Heart right ventricle (tissue), 16 donors: ENCODE measurements around the gene SSBP3. TPM values are rescaled to one million over a fixed set of nuclear protein-coding genes. Genes with fewer than 3 reads are reported as not detected.
"Not testable (repeated sequence)": the region's sequence is repeated elsewhere in the genome, so short reads cannot be mapped to it uniquely, and the experiment has no call there.

Experiments
- ATAC-seq, 8 donors: fragments of 200-7000 bp; cut with Tn5 transposase; one replicate each; pipeline ENCODE4 v1.9.1; 2020; ENCODE audit warnings: mild to moderate bottlenecking in 8 of 8, moderate library complexity in 8 of 8, moderate number of reproducible peaks in 1 of 8
- DNase-seq, 2 donors: peaks; one replicate each; pipeline ENCODE4 v3.0.0-alpha.2; 2020
- H3K27ac ChIP-seq, 10 donors: fragments of 200-600 bp; sonication (generic) in 2 of 10; one replicate each; pipeline versions ENCODE4 v1.5.0 to v1.8.0; 2020 to 2022; ENCODE audit warnings: mild to moderate bottlenecking in 3 of 10
- H3K27me3 ChIP-seq, 7 donors: fragments of 200-600 bp; one replicate each; pipeline ENCODE4 v1.8.0; 2021 to 2022; ENCODE audit warnings: mild to moderate bottlenecking in 2 of 7
- H3K36me3 ChIP-seq, 9 donors: fragments of 200-600 bp; sonication (generic) in 1 of 9; one replicate each; pipeline versions ENCODE4 v1.5.0 to v1.8.0; 2020 to 2022; ENCODE audit warnings: mild to moderate bottlenecking in 2 of 9
- H3K4me1 ChIP-seq, 9 donors: fragments of 200-600 bp; sonication (generic) in 1 of 9; one replicate each; pipeline versions ENCODE4 v1.5.0 to v1.8.0; 2020 to 2022; ENCODE audit warnings: mild to moderate bottlenecking in 4 of 9
- H3K4me3 ChIP-seq, 10 donors: fragments of 200-600 bp; sonication (generic) in 2 of 10; one replicate each; pipeline versions ENCODE4 v1.5.0 to v1.8.0; 2020 to 2022; ENCODE audit warnings: mild to moderate bottlenecking in 7 of 10, moderate library complexity in 2 of 10
- H3K9me3 ChIP-seq, 11 donors: fragments of 200-600 bp in 10 of 11; sonication (generic) in 2 of 11; one replicate each; pipeline versions ENCODE4 v1.5.0 to v1.8.0; 2013 to 2022; ENCODE audit warnings: mild to moderate bottlenecking in 2 of 11, control low read depth in 1 of 11, moderate library complexity in 1 of 11
- CTCF ChIP-seq, 9 donors: fragments of 200-600 bp; sonication (generic) in 2 of 9; IDR thresholded peaks; one replicate each; pipeline versions ENCODE4 v1.5.0 to v1.8.0; 2021 to 2022; ENCODE audit warnings: antibody characterized with exemption in 9 of 9, mild to moderate bottlenecking in 5 of 9, moderate library complexity in 1 of 9
- WGBS, 2 donors: extraction: QIAGEN DNeasy Blood & Tissue Kit; methylation state at CpG; one replicate each; pipeline ENCODE4 v1.1.7; 2013; ENCODE audit warnings: inconsistent platforms in 1 of 2; 5-methylcytosine and 5-hydroxymethylcytosine counted together
- intact Hi-C, 10 donors: fragments of 100-400 bp; cut with DNase I; formaldehyde crosslinking; loops; one replicate each; pipeline versions ENCODE4 v1.11.1 to v1.14.2; 2022
- long read RNA-seq, 3 donors: library from polyadenylated mRNA; unstranded; transcript quantifications; one replicate each; pipeline ENCODE4 v2.0.0, GENCODE V29; 2020 to 2021
- polyA plus RNA-seq, 2 donors: library from polyadenylated mRNA; stranded (reverse); fragments of 200-250 nt; gene quantifications; one replicate each; pipeline ENCODE4 v1.2.3, GENCODE V29; 2013
- total RNA-seq, 10 donors: library from RNA; stranded (reverse); fragmentation: NEBNext Ultra II Directional in 3 of 10; extraction: Animal tissue kit (Norgen Biotek cat#: 25700) in 3 of 10; gene quantifications; one replicate each; pipeline versions ENCODE4 v1.2.1 to v1.2.4, GENCODE V29; 2021 to 2023
- donor health status: Arrhythmogenic right ventricular cardiomyopathy.
- donor health status: ischemic (EF 13 %, LVEDD 7.1; RV severe dilation, severe dysfunction).
- donor health status: healthy with polysubstance abuse.
- donor health status: DM: no; HTN: yes; CAD: no.
- donor health status: DM: no; HTN: no; CAD: no.
- donor health status: ischemic (EF 25% LVEDD 6.9; RV normal size, moderate dysfunction).
- donor health status: ischemic (EF 25% LVEDD 5.7; RV mildly dilated, moderate dysfunction).
- donor health status: healthy.
- donor health status: DM: yes; HTN: yes; CAD: no.
- donor health status: Ischemic cardiomyopathy.
- donor health status: ischemic (EF 35%, LVEDD 5.7; RV mildly dilated, moderate dysfunction).
- donor health status: nonischemic (EF 11% LVEDD 7.7; RV severe dilation, severe dysfunction).
- donor health status: DM: yes; HTN: yes; CAD: no.
- donor health status: PGD.
- donor health status: ischemic (EF 29% LVEDD 5.4; RV normal size, mild dysfunction).
- donor health status: nonischemic (EF 23%, LVEDD 6.1; RV moderate dilation, normal function).

The SSBP3 gene
- total RNA-seq = 10 to 100 TPM; 33.7 to 71.9 (median 52.8) TPM
- polyA plus RNA-seq = 10 to 100 TPM; 17.6 to 58.8 TPM
- long read RNA-seq, donor 1, partial matches to known transcripts = 2 of 12 reads
- long read RNA-seq, donor 1, other reads (novel, unspliced or antisense) = 9 of 12 reads
- long read RNA-seq, donor 2, partial matches to known transcripts = 8 of 26 reads
- long read RNA-seq, donor 2, other reads (novel, unspliced or antisense) = 14 of 26 reads
- long read RNA-seq, donor 3, partial matches to known transcripts = 0 of 29 reads
- long read RNA-seq, donor 3, other reads (novel, unspliced or antisense) = 29 of 29 reads

- Histone ChIP-seq H3K36me3 (peaks cover 0 to 17% (median 0%) of the 10 kb centered on the region in 9 donors), H3K27me3 (no peaks in the 10 kb centered on the region), H3K9me3 (no peaks in the 10 kb centered on the region), H3K27ac (peak within 1 kb of the TSS; percentile 85 to 98 (median 93)), H3K4me3 (peak within 1 kb of the TSS; percentile 82 to 98 (median 92)), H3K4me1 (peaks cover 10 to 57% (median 46%) of the 10 kb centered on the region in 9 donors)
- DNase-seq = peak; percentile 92 to 95
- TF ChIP-seq CTCF (IDR thresholded peaks at IDR 0.05) = peak in 3 of 9 donors; percentile 19 to 23 (median 22)
- 0 to 1% methylated on average over 77 to 98 of the region's 100 CpGs for WGBS, 2 donors
- peak; percentile 83 to 95 (median 91) for ATAC-seq
- intact Hi-C loops = loop anchor here (1.0 to 10.0 kb wide), 16 partner anchors 49 to 352 kb away; partner anchors contain the start of genes CYB5RL (in 1 of the 10), MRPL37 (in 1 of the 10), TCEANC2 (in 1 of the 10) and TMEM59 (in 1 of the 10)
Measured at GRCh38 chr1:54406339-54407153, at the start of gene SSBP3. Gene SSBP3, minus strand, starts transcription at chr1:54406394.

GRCh38 chr1:54453509-54453908, 47.3 kb upstream of the SSBP3 start:
- intact Hi-C loops = no loop called here
- no peaks in the 10 kb centered on the region for H3K36me3 ChIP-seq
- DNase-seq (no peak), ATAC-seq (no peak)
- H3K27me3 ChIP-seq = no peaks in the 10 kb centered on the region
- H3K4me1 ChIP-seq = no peaks in the 10 kb centered on the region
- WGBS, 2 donors = 91 to 96% methylated on average over 2 of the region's 2 CpGs
- peaks cover 0 to 8% (median 0%) of the 10 kb centered on the region in 11 donors for H3K9me3 ChIP-seq
- H3K4me3 ChIP-seq = no peak overlapping the region
- no peak for TF ChIP-seq CTCF (IDR thresholded peaks at IDR 0.05)
- no peak overlapping the region for H3K27ac ChIP-seq

- H3K9me3 ChIP-seq = peaks cover 0 to 11% (median 0%) of the 10 kb centered on the region in 11 donors
- no peak for TF ChIP-seq CTCF (IDR thresholded peaks at IDR 0.05)
- WGBS, 2 donors = 66 to 70% methylated on average over 3 of the region's 3 CpGs
- H3K4me3 ChIP-seq = no peak overlapping the region
- no peaks in the 10 kb centered on the region for H3K27me3 ChIP-seq
- H3K36me3 ChIP-seq = no peaks in the 10 kb centered on the region
- intact Hi-C loops = no loop called here
- H3K4me1 ChIP-seq = no peaks in the 10 kb centered on the region
- ATAC-seq (no peak), DNase-seq (no peak)
- H3K27ac ChIP-seq = no peak overlapping the region
Measured at GRCh38 chr1:54453022-54453421, 46.8 kb upstream of the SSBP3 start.

GRCh38 chr1:54449431-54449830, 43.2 kb upstream of the SSBP3 start:
- intact Hi-C loops, H3K27me3 ChIP-seq, H3K27ac ChIP-seq, H3K4me3 ChIP-seq, DNase-seq, ATAC-seq, H3K36me3 ChIP-seq, H3K4me1 ChIP-seq: not testable (repeated sequence)
- 84 to 95% methylated on average over 4 of the region's 4 CpGs for WGBS, 2 donors
- peaks cover 0 to 13% (median 0%) of the 10 kb centered on the region in 11 donors for H3K9me3 ChIP-seq

- H3K27me3 ChIP-seq, ATAC-seq, H3K36me3 ChIP-seq, H3K27ac ChIP-seq, H3K4me1 ChIP-seq, intact Hi-C loops, H3K4me3 ChIP-seq, DNase-seq: not testable (repeated sequence)
- 82 to 85% methylated on average over 8 of the region's 8 CpGs for WGBS, 2 donors
- H3K9me3 ChIP-seq = peaks cover 0 to 15% (median 0%) of the 10 kb centered on the region in 11 donors
Measured at GRCh38 chr1:54448801-54449200, 42.6 kb upstream of the SSBP3 start.

- H3K9me3 ChIP-seq = peaks cover 0 to 15% (median 0%) of the 10 kb centered on the region in 11 donors
- H3K4me3 ChIP-seq, H3K36me3 ChIP-seq, ATAC-seq, DNase-seq, intact Hi-C loops, H3K27ac ChIP-seq, H3K27me3 ChIP-seq, H3K4me1 ChIP-seq: not testable (repeated sequence)
- 76 to 89% methylated on average over 2 of the region's 2 CpGs for WGBS, 2 donors
Measured at GRCh38 chr1:54447081-54447480, 40.9 kb upstream of the SSBP3 start.
